ENCODE results near the gene PKDREJ.

PKDREJ gene

GRCh38 chr22:46240073-46240472 lies 23.1 kb downstream of the PKDREJ start:
- DNase-seq: no peak
- Mint-ChIP-seq H3K36me3 (ENCODE audit: low read depth) (peaks cover 38% of the 10 kb centered on the region), H3K4me3 (no peak overlapping the region), H3K9me3 (no peaks in the 10 kb centered on the region), H3K4me1 (ENCODE audit: low read depth) (peaks cover 18% of the 10 kb centered on the region), H3K27me3 (no peaks in the 10 kb centered on the region), H3K27ac (no peak overlapping the region)

GRCh38 chr22:46239261-46240048 lies 23.7 kb downstream of the PKDREJ start:
- no peak overlapping the region for H3K27ac Mint-ChIP-seq
- H3K36me3 Mint-ChIP-seq (ENCODE audit: low read depth): peaks cover 35% of the 10 kb centered on the region
- H3K9me3 Mint-ChIP-seq: no peaks in the 10 kb centered on the region
- peaks cover 18% of the 10 kb centered on the region for H3K4me1 Mint-ChIP-seq (ENCODE audit: low read depth)
- no peak for DNase-seq
- H3K4me3 Mint-ChIP-seq: no peak overlapping the region
- H3K27me3 Mint-ChIP-seq: no peaks in the 10 kb centered on the region

- no peaks in the 10 kb centered on the region for H3K9me3 Mint-ChIP-seq
These were observed 24.6 kb downstream of the PKDREJ start for GRCh38 chr22:46238541-46238940.

GRCh38 chr22:46237453-46238124 lies 25.6 kb downstream of the PKDREJ start:
- Mint-ChIP-seq H3K27ac (no peak overlapping the region), H3K4me1 (ENCODE audit: low read depth) (peaks cover 18% of the 10 kb centered on the region), H3K36me3 (ENCODE audit: low read depth) (peaks cover 22% of the 10 kb centered on the region), H3K27me3 (no peaks in the 10 kb centered on the region), H3K4me3 (no peak overlapping the region), H3K9me3 (no peaks in the 10 kb centered on the region)
- DNase-seq: no peak

More at GRCh38 chr22:46238541-46238940, 24.6 kb downstream of the PKDREJ start:
- Mint-ChIP-seq H3K36me3 (ENCODE audit: low read depth) (peaks cover 27% of the 10 kb centered on the region), H3K27ac (no peak overlapping the region), H3K27me3 (no peaks in the 10 kb centered on the region), H3K4me1 (ENCODE audit: low read depth) (peaks cover 18% of the 10 kb centered on the region), H3K4me3 (no peak overlapping the region)
- no peak for DNase-seq

- DNase-seq: no peak
- peaks cover 24% of the 10 kb centered on the region for H3K36me3 Mint-ChIP-seq (ENCODE audit: low read depth)
- H3K27ac Mint-ChIP-seq: no peak overlapping the region
- no peaks in the 10 kb centered on the region for H3K9me3 Mint-ChIP-seq
- no peaks in the 10 kb centered on the region for H3K27me3 Mint-ChIP-seq
- H3K4me1 Mint-ChIP-seq (ENCODE audit: low read depth): peaks cover 11% of the 10 kb centered on the region
- H3K4me3 Mint-ChIP-seq: no peak overlapping the region
These were observed 28.2 kb downstream of the PKDREJ start for GRCh38 chr22:46234969-46235368.

GRCh38 chr22:46233231-46233630 lies 29.9 kb downstream of the PKDREJ start:
- DNase-seq: no peak
- no peak overlapping the region for H3K27ac Mint-ChIP-seq
- peaks cover 23% of the 10 kb centered on the region for H3K36me3 Mint-ChIP-seq (ENCODE audit: low read depth)
- H3K4me3 Mint-ChIP-seq: no peak overlapping the region
- H3K4me1 Mint-ChIP-seq (ENCODE audit: low read depth): no peaks in the 10 kb centered on the region
- no peaks in the 10 kb centered on the region for H3K27me3 Mint-ChIP-seq
- H3K9me3 Mint-ChIP-seq: no peaks in the 10 kb centered on the region

- H3K4me3 Mint-ChIP-seq: no peak overlapping the region
These were observed 32.8 kb downstream of the PKDREJ start for GRCh38 chr22:46230262-46230901.

GRCh38 chr22:46229701-46230100 lies 33.4 kb downstream of the PKDREJ start:
- Mint-ChIP-seq H3K9me3 (no peaks in the 10 kb centered on the region), H3K27ac (no peak overlapping the region), H3K27me3 (no peaks in the 10 kb centered on the region), H3K36me3 (ENCODE audit: low read depth) (peaks cover 8% of the 10 kb centered on the region), H3K4me1 (ENCODE audit: low read depth) (no peaks in the 10 kb centered on the region), H3K4me3 (no peak overlapping the region)
- no peak for DNase-seq

More at GRCh38 chr22:46230262-46230901, 32.8 kb downstream of the PKDREJ start:
- DNase-seq: no peak
- no peaks in the 10 kb centered on the region for H3K4me1 Mint-ChIP-seq (ENCODE audit: low read depth)
- no peak overlapping the region for H3K27ac Mint-ChIP-seq
- no peaks in the 10 kb centered on the region for H3K27me3 Mint-ChIP-seq
- H3K36me3 Mint-ChIP-seq (ENCODE audit: low read depth): peaks cover 7% of the 10 kb centered on the region
- no peaks in the 10 kb centered on the region for H3K9me3 Mint-ChIP-seq

GRCh38 chr22:46226577-46226976 lies 36.6 kb downstream of the PKDREJ start:
- Mint-ChIP-seq H3K27ac (no peak overlapping the region), H3K27me3 (no peaks in the 10 kb centered on the region), H3K4me1 (ENCODE audit: low read depth) (no peaks in the 10 kb centered on the region), H3K36me3 (ENCODE audit: low read depth) (peaks cover 12% of the 10 kb centered on the region), H3K4me3 (no peak overlapping the region), H3K9me3 (no peaks in the 10 kb centered on the region)
- DNase-seq: no peak

GRCh38 chr22:46225631-46226030 lies 37.5 kb downstream of the PKDREJ start:
- Mint-ChIP-seq H3K9me3 (no peaks in the 10 kb centered on the region), H3K27me3 (no peaks in the 10 kb centered on the region), H3K27ac (no peak overlapping the region), H3K4me1 (ENCODE audit: low read depth) (peaks cover 6% of the 10 kb centered on the region), H3K4me3 (no peak overlapping the region), H3K36me3 (ENCODE audit: low read depth) (peaks cover 20% of the 10 kb centered on the region)
- DNase-seq: no peak

GRCh38 chr22:46224898-46225290 lies 38.2 kb downstream of the PKDREJ start:
- no peaks in the 10 kb centered on the region for H3K27me3 Mint-ChIP-seq
- no peak for DNase-seq
- H3K9me3 Mint-ChIP-seq: no peaks in the 10 kb centered on the region
- H3K4me1 Mint-ChIP-seq (ENCODE audit: low read depth): peaks cover 10% of the 10 kb centered on the region
- H3K36me3 Mint-ChIP-seq (ENCODE audit: low read depth): peaks cover 24% of the 10 kb centered on the region
- H3K4me3 Mint-ChIP-seq: no peak overlapping the region
- H3K27ac Mint-ChIP-seq: no peak overlapping the region

- no peaks in the 10 kb centered on the region for H3K27me3 Mint-ChIP-seq
- H3K27ac Mint-ChIP-seq: no peak overlapping the region
- H3K4me1 Mint-ChIP-seq (ENCODE audit: low read depth): peaks cover 16% of the 10 kb centered on the region
- no peak overlapping the region for H3K4me3 Mint-ChIP-seq
- no peak for DNase-seq
- no peaks in the 10 kb centered on the region for H3K9me3 Mint-ChIP-seq
- peaks cover 30% of the 10 kb centered on the region for H3K36me3 Mint-ChIP-seq (ENCODE audit: low read depth)
These were observed 38.9 kb downstream of the PKDREJ start for GRCh38 chr22:46224044-46224897.

- Mint-ChIP-seq H3K4me1 (ENCODE audit: low read depth) (peaks cover 17% of the 10 kb centered on the region), H3K4me3 (no peak overlapping the region), H3K36me3 (ENCODE audit: low read depth) (peaks cover 50% of the 10 kb centered on the region), H3K27ac (peak overlapping the region; percentile 84), H3K9me3 (no peaks in the 10 kb centered on the region), H3K27me3 (no peaks in the 10 kb centered on the region)
- no peak for DNase-seq
These were observed 42.2 kb downstream of the PKDREJ start for GRCh38 chr22:46220921-46221320.

- H3K4me3 Mint-ChIP-seq: no peak overlapping the region
- H3K4me1 Mint-ChIP-seq (ENCODE audit: low read depth): peaks cover 17% of the 10 kb centered on the region
- no peaks in the 10 kb centered on the region for H3K27me3 Mint-ChIP-seq
- H3K27ac Mint-ChIP-seq: peak overlapping the region; percentile 3
- no peak for DNase-seq
- no peaks in the 10 kb centered on the region for H3K9me3 Mint-ChIP-seq
- peaks cover 56% of the 10 kb centered on the region for H3K36me3 Mint-ChIP-seq (ENCODE audit: low read depth)
These were observed 43.5 kb downstream of the PKDREJ start for GRCh38 chr22:46219636-46220035.
